CD4-positive, alpha-beta T cell treated with Interleukin-6 for 4 hours (primary cell): ENCODE measurements around the gene TGFB1I1.
"Not testable (repeated sequence)": the region's sequence is repeated elsewhere in the genome, so short reads cannot be mapped to it uniquely, and the experiment has no call there.

Experiments used
- DNase-seq: peaks from one replicate; pipeline ENCODE4 v3.0.0-alpha.2; 2020; ENCODE audit warnings: mixed read lengths

Gene TGFB1I1

DNA sequence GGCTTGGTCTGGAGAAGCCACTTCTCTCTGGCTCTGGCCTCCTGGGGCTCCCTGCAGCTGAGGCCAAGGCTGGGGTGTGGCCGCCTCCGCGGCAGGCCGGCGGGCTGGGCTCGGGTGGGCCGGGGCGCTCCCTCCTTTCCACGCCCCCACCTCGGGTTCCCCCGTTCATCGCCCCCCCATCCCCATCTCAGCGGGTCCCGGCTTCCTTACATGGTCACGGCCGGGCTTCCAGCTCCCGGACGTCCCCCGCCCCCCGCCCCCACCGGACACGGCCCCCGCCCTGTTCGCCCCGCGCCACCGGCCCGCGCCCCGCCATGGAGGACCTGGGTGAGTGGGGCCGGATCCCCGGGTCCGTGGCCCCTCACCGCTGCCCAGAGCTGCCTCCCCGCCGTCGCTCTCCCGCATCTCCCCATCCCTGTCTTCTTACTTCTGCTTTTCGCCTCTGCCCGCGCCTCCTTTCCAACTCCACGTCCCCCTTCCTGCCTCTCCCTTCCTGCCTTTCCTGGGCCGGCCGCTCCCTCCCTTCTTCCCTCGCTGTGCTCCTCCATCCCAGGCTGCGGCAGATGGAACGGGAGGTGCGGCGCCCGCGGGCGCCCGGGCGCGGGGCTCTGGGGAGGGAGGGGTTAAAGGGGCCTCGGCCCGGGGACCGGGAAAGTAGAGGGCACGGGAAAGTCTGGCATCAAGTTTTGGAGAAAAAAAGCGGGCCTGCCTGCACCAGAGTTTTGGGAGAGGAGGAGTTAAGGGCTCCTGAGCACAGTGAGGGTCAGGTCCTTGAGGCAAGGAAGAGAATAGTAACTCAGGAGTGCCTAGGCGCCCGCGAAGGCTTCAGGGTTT lies at the start of gene TGFB1I1:
TSS of gene TGFB1I1 (plus strand) at position 278 of the 834 bp plus-strand sequence. CDS start at position 315, 37 bp downstream.
- peak; percentile 22 for DNase-seq

DNA sequence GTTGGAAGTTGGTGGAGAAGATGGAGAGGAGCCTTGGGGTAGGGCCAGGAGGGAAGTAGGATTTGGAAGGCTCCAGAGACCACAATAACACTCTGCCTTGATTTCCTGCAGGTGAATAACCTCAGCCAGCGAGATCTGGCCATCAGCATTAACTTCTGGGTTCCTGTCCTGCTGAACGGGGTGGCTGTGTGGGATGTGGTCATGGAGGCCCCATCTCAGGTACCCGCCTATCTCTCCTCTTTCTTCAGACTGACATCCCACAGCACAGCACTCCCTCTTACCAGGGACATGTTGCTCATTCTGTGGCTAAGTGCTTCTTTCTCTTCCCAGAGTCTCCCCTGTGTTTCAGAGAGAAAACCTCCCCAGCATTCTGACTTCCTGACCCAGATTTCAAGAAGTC lies 48.7 kb upstream of the TGFB1I1 start:
- DNase-seq, result no peak

DNA sequence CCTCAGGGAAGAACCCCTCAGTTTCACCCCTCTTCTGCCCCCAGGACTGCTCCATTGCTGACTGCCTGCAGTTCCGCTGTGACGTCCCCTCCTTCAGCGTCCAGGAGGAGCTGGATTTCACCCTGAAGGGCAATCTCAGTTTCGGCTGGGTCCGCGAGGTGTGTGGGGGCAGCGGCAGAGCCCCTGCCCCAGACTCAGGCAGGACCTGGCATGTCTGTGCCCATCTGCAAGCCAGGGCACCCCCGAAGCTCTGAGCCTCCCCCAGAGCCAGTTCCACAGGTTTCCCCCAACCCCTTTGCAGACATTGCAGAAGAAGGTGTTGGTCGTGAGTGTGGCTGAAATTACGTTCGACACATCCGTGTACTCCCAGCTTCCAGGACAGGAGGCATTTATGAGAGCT lies 48.2 kb upstream of the TGFB1I1 start:
- no peak for DNase-seq

DNA sequence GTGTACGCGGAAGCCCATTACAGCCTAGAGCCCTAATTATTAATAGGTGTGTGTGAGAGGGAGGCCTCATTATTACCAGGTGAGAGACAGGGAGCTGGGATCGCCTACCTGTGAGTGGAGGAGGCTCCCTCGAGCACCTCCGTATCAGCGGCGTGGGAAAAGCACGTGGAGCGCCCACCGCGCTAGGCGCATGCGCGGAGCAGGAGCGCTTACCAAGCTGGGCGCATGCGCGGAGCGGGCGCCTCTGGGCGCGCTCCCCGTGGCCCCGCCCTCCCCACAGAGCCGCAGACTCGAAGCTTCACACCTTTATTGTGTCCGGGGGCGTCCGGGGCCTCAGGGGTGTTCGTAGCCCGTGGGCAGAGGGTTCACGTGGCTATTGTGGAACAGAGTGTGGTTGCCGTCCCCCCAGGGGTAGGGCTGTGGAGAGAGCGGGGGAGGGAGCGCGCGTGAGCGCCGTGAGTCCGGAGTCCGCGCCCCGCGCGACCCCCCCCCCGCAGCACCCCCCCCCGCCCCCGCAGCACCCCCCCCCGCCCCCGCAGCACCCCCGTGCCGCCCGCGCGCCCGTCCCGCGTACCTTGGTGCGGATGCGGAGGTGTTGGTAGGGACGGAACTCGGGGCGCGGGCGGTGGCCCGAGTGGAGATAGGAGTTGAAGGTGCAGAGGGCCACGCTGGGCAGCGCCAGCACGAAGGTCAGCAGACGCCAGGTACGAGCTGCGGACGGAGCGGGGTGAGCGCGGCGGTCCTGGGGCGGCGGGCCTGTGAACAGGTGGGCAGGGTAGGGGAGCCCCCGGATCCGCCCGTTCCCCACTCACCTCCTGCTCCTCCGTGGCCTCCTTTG lies 44.3 kb upstream of the TGFB1I1 start:
- DNase-seq, result peak; percentile 73

DNA sequence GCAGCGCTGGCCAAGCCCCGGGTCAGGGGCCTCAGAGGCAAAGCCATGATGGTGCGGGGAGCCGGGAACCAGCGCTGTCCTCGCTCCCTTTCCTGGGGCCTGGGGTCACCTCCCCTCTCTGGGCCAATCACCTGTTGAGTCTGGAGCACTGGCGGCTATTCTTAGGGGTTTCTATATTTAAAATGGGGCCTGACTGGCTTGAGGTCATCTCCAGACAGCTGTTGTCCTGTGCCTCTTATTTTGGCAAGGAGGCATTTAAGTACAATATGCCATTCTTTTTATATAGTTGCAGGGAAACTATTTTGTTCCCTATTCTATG lies 43.7 kb upstream of the TGFB1I1 start, which contains the start of gene COX6A2:
TSS of gene COX6A2 (minus strand) at position 82 of the 319 bp plus-strand sequence. CDS start at position 47, 35 bp downstream.
- DNase-seq, result no peak

DNA sequence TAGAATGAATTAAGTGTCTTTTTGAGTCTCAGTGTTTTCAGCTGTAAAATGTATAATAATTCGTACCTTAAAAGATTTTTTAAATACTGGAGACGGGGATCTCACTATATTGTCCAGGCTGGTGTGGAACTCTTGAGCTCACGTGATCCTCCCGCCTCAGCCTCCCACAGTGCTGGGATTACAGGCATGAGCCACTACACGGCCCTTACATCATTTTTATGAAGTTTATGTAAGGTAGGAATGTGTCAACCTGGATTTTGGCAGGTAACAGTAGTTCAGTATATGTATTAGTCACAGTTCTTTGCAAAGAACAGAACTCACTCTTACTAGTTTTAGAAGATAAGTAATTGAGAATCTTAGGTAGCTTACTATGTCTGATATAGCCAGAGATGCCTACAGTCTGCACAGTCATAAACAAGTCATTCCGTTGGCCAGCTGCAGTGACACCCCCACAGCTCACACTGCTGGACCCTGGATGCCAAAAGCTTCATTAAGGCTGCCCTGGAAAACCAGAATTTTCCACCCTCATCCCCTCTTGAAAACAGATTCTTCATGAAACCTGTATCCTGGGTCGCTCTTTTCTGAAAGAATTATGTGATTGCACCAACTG lies 43.2 kb upstream of the TGFB1I1 start:
- DNase-seq, result no peak

DNA sequence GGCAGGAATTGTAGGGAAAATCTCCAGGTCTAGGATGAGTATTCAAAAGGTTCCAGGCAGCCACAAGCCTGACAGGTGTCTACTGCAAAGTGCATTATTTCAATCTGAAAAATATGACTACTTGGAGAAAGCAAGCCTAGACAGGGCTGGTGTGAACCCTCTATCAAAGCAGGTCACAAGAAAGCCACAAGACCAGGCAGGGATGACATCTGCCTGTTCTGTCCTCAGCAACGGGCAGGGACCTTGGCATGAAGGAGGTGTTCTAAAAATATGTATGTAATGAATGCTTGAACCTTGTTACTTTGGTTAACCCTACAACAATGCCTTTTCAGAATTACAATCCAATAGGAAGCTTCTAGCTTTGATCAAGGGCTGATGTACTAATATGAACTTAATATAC lies 42.6 kb upstream of the TGFB1I1 start:
- no peak for DNase-seq

DNA sequence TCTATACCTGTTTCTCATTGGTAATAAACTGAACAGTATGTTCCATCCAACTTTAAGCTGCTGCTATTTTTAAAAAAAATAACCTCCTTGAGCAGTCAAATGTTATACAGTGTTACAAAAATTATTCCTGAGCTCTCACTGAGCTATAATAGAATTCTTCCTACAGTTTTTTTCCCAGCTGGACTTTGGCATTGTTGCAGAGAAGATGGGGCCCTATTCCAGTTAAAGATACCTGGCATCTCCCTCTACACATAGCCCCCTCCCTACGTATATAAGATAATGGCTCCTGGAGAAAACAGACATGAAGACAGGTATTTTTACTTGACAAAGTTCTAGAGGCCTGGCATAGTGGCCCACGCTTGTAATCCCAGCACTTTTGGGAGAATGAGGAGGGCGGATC lies 42.2 kb upstream of the TGFB1I1 start:
- no peak for DNase-seq

DNA sequence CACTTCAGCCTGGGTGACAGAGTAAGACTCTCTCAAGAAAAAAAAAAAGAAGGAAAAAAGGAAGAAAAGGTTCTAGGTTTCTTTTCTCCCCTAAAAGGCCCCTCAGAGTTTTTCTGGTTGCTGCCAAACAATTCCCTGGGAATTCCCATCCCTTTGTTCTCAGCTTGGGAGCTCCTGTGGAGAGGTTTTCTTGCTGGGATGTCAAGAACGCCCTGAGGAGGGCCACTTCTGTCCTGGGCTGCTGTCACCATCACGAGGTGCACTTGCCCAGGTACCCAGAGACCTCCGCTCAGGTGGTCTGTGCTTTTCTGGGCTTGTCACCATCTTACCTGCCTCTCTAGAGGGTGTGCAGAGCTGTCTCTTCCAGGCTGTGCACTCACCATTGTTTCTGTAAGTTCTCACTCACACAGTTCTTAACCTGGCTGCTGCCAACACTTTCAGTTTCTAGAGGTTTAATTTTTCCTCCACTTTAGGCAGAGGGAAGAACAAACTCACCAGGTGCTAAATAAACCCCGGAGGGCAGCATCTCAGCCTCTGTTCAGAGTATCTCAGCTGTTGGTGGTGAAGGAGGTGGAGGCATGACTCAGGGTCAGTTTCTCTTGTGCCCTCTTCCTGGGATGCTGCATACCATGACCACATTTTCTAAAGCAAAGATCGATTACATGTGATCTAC lies 41.4 kb upstream of the TGFB1I1 start:
- no peak for DNase-seq

DNA sequence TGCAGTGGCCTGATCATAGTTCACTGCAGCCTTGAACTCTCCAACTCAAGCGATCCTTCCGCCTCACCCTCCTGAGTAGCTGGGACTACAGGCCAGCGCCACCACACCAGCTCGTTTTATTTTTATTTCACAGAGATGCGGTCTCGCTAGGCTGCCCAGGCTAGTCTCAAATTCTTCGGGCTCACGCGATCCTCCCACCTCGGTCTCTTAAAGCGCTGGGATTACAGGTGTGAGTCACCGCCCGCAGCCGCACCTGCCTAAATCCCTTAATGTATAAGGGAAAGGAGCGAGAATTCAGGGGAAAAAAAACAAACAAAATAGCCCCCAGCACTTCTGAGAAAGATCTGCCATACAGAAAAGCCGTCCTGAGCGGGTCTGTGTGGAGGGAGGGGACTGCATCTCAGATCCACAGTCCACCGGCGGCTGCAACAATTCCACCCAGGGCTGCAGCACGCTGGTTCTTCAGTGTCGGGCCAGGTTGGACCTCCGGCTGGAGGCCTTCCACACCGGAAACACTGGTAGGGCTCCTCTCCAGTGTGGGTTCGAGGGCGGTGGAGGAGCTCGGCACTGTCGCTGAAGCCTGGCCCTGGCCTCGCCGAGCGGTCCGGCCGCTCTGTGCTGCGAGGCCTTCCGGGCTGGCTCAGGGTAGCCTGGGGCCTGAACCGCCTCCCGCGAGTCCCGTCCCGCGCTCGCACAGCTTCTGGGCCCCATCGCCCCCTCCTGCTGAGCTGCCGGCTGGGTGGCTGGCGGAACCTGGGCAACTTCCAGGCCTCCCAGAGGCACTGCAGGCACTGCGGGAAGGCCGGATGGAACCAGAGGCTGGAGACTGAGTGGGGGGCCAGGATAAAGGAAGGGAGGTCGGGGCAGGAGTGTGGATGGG lies 36.4 kb upstream of the TGFB1I1 start:
- DNase-seq, result no peak

DNA sequence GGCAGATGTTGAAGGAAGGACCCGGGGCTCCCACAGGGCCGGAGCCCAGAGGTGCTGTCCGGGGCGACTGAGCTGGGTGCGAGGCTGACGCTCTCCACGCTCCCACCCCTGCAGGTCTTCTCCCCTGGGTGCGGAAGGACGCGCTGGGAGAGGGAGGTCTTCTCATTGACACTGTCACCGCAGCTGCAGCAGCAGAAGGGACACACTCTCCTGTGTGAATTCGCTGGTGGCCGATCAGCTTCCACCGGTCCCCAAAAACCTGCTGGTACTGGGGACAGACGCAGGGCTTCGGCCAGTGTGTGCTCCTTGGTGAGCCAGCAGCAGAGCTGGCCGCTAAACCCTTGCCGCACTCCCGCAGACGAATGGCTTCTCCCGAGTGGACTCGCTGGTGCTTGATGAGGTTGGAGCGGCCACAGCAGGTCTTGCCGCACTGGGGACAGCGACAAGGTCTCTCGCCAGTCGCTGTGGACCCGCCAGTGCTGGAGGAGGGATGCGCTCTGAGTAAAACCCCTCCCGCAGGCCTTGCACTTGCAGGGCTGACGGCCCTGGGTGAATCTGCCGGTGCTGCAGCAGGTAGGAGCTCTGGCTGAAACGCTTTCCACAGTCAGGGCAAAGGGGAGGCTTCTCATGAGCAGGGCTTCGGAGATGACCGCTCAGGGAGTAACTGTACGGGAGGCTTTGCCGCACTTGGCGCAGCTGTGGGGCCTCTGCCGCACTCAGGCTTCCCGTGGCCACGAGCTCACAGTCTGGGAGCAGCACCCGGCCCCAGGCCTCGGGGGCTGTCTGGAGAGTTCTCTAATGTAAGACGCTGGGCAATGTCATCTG lies 35.5 kb upstream of the TGFB1I1 start:
- no peak for DNase-seq

DNA sequence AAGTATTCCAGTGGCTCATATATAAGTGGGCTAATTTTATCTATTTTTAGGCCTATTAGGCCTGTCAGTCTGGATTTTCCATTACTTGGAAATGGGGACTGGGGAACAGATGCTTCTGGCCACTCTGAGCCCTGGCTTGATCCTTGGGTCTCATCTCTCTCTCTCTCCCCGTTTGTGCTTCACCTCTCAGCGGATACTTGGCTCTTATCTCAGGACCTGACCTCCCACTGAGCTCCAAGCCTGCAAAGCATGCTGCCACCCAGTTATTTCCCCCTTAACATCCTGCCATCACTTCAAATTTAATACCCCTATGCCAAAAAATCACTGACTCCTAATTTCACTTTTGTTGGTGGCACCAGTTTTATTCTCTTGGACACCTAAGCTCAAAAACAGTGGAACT lies 33.5 kb upstream of the TGFB1I1 start:
- no peak for DNase-seq

DNA sequence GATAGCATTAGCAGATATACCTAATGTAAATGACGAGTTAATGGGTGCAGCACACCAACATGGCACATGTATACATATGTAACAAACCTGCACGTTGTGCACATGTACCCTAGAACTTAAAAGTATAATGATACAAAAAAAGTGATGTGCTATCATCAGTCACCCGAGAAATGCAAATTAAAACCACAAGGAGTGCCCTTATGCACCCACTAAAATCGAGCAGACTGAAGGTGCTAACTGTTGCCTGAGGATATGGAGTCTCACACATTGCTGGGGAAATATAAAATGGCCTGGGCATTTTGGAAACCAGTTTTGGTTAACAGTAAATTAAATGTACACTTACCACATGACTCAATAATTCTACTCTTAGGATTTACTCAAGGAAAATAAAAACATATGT lies 32.9 kb upstream of the TGFB1I1 start:
- DNase-seq, result not testable (repeated sequence)

DNA sequence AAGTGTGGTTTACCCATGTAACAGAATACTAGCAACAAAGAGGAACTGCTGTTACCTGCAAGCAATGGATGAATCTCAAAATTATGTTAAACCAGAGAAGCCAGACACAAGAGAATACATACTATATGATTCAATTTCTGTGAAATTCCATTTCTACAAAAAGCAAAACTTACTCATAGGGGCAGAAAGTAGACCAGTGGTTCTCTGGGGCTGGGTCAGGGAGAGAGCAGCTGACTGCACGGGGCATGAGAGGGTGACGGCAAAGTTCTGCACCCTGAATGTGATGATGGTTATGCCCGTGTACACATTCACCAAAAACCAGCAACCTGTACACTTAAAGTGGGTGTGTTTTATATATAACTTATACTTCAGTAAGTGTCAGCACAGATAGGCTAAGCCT lies 32.4 kb upstream of the TGFB1I1 start:
- no peak for DNase-seq

DNA sequence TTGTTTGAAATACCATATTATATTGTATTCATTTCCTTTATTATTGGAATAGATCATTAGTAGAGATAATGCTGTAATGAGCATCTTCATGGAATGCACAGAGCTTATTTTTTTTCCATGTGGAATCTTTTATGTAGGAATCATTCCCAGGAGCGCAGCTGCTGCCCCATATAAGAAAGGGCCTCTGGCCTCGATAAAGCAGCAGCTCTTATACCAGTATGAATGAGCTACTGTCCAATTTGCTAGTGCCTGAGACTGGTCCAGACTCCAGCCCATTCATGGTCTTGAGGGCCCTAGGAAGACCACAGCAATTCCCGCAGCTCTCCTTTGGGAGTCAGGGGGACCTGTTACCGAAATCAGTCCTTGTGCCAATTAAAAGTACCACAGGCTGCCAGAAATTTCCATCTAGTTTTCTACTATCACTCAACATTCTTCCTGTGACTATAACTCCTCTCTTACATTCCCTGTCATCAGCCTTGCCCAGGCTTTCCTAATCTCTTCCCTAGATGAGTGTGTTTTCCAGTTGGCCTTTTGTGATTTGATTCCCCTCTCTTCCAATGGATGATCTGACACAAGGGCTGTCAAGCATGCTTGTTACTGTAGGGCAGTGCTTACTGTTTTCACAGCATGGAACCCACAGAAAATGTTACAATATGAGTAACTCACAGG lies 31.3 kb upstream of the TGFB1I1 start:
- no peak for DNase-seq

DNA sequence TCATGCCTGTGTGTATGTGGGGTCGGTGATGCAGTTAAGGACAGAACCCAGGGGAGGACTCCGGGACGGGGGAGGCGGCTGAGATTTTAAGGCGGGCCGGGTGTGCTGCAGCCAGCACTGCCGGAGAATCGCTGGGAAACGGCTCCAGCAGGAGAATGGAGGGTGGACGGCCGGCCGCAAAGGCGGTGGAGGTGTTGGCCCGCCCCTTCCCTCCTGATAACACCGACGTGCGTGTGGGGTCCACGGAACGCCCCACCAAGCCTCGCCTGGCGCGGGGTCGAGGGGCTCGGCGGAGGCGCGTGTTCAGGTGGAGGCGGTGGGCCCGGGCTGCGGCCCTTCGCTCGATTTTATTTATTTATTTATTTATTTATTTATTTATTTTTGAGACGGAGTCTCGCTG lies 30.0 kb upstream of the TGFB1I1 start:
- no peak for DNase-seq

DNA sequence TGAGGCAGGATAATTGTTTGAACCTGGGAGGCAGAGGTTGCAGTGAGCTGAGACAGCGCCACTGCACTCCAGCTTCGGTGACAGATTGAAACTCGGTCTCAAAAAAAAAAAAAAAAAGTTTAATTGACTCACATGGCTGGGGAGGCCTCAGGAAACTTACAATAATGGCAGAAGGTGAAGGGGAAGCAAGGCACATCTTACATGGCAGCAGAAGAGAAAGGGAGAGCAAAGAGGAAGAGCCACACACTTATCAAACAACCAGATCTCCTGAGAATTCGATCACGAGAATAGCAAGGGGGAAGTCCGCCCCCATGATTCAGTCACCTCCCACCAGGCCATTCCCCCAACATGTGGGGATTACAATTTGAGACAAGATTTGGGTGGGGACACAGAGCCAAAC lies 26.0 kb upstream of the TGFB1I1 start:
- not testable (repeated sequence) for DNase-seq

DNA sequence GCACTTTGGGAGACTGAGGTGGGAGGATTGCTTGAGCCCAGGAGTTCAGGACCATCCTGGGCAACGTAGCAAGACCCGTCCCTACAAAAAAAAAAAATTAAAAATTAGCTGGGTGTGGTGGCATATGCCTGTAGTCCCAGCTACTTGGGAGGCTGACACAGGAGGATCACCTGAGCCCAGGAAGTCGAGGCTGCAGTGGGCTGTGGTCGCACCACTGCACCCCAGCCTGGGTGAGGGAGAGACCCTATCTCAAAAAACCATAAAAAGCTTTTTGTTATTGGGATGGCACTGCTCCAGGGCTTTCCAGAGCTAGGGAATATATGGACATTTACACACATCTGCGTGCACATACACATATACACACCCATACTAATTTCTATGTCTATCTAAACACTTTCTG lies 20.8 kb upstream of the TGFB1I1 start:
- no peak for DNase-seq

DNA sequence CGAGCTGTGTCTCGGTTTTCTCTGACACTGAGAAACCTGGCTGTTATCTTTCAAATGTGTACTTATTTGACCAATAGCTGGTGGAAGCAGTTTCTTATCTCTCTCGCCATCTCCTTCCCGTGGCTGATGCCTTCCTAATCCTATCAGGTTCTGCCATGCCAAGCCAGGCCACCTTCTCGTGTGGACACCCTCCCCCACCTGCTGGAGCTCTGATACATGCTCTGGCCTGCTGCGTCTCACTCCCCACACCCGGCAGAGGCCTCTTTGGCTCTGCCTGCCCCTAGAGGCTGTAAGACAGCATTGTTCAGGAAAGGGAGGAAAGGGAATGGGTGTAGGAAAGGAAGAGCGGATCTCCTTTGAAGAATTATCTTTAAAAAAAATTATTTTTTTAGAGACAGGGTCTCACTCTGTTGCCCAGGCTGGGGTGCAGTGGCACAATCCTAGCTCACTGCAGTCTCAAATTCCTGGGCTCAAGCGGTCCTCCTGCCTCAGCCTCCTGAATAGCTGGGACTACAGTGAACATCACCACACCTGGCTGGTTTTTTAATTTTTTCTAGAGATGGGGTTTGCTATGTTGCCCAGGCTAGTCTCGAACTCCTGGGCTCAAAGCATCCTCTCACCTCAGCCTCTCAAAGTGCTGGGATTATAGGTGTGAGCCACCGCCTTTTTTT lies 20.1 kb upstream of the TGFB1I1 start:
- DNase-seq, result no peak

DNA sequence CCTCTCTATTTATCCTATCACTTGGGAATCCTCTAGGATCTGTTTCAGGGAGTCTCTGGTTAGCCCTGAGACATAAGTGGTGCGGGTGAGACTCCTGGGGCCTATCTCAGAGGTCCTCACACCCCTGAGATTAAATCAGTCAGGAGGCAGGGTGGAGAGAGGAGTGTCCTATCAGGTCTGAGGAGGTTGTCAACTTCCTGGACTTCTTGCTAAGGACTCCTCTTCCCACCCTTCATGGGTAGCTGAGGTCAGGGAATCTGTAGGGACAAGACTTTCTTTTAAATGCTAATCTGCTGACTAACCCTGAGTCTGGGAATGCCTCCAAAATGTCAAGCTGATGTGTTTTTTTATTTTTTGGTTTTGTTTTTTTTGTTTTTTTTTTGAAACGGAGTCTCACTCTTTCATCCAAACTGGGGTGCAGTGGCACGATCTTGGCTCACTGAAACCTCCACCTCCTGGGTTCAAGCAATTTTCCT lies 19.3 kb upstream of the TGFB1I1 start:
- no peak for DNase-seq
